Stimulated activated CD8-positive, alpha-beta memory T cell treated with anti-CD3 and anti-CD28 coated beads, Interleukin-15, amount 100 ng/mL, for 1 hour (primary cell): ENCODE measurements around the gene KRTAP4-12.
"Not testable (repeated sequence)": the region's sequence is repeated elsewhere in the genome, so short reads cannot be mapped to it uniquely, and the experiment has no call there.

ENCODE experiments used
- DNase-seq: peaks from one replicate; pipeline ENCODE4 v3.0.0-alpha.2; 2020; ENCODE audit warnings: low read depth

The KRTAP4-12 gene

DNA sequence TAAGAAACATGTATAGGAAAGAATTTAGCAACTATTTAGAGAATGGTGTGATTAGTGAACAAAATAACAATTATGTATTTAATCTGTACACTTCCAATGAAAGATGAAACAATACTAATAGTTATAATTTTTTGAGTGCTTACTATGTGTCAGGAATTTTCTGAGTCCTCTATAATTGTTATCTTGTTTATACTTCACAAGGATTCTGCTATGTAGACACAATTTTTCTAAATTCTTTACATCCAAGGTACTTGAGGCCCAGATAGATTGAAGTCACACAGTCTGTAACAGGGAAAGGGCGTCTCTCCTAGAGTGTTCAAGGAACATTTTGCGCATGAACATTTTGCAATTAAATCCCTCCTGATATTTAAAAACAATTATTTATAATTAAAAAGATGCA lies 1.1 kb upstream of the KRTAP4-12 start:
- DNase-seq = no peak

DNA sequence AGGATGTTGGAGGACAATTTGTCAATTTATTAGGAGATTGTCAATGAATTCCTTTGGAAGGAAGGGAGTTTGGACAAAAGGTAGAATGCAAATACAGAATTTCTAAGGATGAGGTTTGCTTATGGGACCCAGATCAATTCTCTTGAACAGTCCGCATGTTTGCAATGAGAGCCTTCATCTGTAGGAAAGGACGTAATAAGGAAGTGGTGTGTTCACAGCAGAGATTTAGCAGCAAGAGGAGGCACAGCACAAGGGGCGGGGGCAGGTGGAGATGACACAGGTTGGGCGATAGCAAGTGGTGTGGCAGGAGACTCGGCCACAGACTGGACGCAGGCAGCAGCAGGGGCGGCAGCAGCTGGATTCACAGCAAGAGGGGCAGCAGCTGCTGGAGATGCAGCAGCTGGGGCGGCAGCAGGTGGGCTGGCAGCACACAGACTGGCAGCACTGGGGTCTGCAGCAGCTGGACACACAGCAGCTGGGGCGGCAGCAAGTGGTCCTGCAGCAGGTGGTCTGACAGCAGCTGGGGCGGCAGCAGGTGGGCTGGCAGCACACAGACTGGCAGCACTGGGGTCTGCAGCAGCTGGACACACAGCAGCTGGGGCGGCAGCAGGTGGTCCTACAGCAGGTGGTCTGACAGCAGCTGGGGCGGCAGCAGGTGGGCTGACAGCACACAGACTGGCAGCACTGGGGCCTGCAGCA lies 541 bp downstream of the KRTAP4-12 start:
- not testable (repeated sequence) for DNase-seq

GRCh38 chr17:41121742-41122141 lies 2.2 kb downstream of the KRTAP4-12 start:
- no peak for DNase-seq

GRCh38 chr17:41119696-41120690 lies 4.0 kb downstream of the KRTAP4-12 start:
- not testable (repeated sequence) for DNase-seq

DNA sequence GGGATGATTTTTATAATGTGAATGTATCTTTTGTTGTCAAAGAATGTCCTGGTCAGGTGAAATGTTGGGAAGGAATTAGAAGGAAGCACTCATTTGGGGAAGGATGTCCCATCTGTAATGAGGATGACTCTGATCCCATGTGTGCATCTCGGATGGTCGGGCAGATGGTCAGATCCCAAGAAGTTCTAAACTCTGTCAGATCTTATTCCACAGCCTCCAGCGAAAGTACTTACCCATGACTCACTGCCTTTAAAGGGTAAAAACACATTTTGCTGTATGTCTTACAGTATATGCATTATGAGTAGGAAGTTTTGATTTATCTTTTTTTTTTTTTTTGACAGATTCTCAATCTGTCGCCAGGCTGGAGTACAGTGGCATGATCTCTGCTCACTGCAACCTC lies 5.3 kb downstream of the KRTAP4-12 start:
- DNase-seq = no peak

DNA sequence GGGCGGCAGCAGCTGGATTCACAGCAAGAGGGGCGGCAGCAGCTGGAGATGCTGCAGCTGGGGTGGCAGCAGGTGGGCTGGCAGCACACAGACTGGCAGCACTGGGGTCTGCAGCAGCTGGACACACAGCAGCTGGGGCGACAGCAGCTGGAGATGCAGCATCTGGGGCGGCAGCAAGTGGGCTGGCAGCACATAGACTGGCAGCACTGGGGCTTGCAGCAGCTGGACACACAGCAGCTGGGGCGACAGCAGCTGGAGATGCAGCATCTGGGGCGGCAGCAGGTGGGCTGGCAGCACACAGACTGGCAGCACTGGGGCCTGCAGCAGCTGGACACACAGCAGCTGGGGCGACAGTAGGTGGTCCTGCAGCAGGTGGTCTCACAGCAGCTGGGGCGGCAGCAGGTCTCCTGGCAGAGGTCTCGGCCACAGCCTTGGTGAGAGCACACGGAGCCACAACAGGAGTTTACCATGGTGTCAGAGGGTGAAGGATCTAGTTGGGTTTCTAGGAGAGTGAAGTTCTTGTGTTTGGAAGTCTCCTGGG lies 6.1 kb downstream of the KRTAP4-12 start, which contains the start of gene KRTAP4-11:
KRTAP4-11 (minus strand) TSS at position 528 of the 541 bp plus-strand sequence; CDS start at position 470, 58 bp downstream.
- not testable (repeated sequence) for DNase-seq

DNA sequence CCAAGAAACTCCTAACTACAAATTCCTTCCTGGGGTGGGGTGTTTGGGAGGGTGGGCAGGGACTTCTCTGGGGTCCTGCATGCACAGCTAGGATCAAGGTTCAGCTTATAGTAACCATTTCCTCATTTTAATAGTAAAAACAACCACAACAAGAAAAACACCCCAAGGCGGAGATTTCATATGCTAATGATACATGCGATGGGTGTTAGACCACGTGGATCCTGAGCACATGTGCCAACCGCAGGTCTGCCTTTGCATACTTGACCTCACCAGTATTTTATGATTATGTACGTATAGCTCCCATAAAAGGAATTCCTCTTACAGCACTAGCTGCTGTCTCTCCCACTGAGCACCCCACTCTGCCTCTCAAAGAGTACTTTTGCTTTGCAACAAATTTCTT lies 7.7 kb downstream of the KRTAP4-12 start:
- no peak for DNase-seq

DNA sequence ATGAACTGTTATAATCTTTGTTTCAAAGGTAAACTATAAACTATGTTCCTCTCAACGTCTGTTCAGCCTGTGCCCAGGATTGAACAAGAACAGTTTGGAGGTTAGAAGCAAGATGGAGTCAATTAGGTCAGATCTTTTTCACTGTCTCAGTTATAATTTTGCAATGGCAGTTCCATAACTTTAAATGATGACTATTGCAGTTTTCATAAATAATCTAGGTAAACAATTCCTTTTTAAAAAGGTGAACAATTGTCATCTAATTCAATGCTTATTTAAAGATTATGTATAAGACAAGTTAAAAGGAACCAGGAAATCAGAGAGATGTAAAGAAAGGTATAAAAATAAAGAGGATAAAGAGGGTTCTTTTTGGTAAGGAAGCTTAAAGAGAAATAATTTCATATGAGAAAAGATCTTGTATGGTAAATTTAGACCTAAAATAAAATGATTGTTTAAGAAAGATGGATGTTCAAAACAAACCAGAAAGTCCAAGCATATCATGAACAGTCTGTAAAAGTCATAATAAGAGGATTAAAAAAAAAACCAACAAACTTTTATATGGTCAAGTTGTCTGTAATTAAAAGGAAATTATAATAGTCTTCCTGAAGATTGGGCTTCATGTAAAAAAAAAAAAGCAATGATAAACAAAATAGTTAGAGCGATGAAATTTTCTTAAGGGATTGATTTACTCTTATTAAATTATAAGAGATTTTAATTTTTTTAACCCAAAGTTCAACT lies 12.7 kb downstream of the KRTAP4-12 start:
- DNase-seq = no peak

DNA sequence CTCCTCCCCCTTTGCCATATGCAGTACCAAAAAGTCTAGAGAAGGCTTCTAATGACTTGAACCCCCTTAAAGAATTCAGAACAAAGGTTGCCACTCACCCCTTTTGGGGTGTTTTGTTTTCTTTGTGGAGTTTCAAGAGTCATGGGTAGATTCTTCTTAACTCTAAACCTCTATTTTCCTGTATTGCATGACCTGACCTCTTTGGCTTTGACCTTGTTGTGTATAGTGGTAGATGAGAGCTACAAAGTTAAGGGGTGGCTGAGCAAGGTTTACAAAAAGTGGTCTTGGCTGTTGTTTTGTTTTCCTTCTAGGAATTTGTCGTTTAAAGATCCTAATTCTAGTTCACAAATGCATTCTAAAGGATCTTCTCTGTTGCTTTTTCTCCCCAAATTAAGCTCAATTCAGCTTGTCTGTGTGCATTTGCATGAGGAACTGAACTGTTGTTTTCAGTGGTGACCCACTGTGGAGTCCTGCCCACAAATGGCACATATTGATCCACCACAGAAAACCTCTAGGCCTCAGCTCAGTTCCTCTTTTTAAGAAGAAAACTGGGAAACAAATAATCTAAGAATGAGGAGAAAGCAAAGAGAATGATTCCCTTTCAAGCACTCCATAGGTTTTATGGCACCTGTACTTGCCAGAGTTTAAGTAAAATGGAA lies 15.1 kb downstream of the KRTAP4-12 start:
- DNase-seq = not testable (repeated sequence)

- DNase-seq = no peak
These were observed 16.0 kb downstream of the KRTAP4-12 start for GRCh38 chr17:41107941-41108450.

DNA sequence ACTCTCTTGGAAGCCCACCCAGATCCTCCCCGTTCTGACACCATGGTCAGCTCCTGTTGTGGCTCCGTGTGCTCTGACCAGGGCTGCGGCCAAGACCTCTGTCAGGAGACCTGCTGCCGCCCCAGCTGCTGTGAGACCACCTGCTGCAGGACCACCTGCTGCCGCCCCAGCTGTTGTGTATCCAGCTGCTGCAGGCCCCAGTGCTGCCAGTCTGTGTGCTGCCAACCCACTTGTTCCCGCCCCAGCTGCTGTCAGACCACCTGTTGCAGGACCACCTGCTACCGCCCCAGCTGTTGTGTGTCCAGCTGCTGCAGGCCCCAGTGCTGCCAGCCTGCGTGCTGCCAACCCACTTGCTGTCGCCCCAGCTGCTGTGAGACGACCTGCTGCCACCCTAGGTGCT lies 18.6 kb downstream of the KRTAP4-12 start, which contains the start of gene KRTAP4-9:
KRTAP4-9 (plus strand) TSS at position 43 of the 400 bp plus-strand sequence; CDS start at position 43, 0 bp downstream.
- DNase-seq = not testable (repeated sequence)

DNA sequence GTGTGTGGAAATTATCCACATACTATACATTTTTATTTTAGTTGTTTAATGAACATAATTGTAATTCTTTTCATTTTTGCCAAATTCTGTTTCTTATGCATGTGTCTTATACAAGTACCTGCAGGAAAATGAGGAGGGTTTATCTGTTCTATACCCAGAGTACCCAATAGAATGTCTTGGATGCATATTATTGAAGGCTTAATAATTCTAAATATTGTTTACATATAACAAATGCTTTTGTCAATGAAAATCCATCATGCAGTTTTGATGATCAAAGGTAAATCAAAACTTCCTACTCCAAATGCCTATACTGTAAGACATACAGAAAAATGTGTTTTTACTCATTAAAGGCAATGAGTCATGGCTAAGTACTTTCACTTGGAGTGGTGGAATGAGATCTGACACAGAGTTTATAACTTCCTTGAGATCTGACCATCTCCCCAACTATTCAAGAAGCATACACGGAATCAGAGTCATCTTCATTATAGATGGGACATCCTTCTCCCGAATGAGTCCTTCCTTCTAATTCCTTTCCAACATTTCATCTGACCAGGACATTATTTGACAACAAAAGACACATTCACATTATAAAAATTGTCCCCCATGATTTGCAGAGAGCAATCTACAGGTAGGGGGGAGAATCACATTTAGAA lies 19.5 kb downstream of the KRTAP4-12 start:
- not testable (repeated sequence) for DNase-seq

DNA sequence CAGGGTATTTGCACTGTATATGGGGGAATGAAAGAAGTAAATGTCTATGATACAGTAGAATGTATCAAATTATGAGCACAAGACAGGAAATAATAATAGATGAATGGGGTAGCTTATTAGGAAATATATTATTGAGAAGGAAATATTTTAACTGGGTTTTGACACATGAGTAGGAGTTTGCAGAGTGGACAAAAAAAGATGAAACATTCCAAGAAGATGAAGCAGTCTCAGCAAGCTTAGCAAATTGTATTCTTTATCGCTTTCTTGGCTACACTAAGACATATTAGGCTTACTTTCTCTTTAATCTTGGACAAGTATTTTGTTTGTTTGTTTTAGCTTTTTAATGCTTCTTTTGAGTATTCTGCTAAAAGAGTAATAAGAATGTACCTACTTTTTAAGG lies 20.1 kb downstream of the KRTAP4-12 start:
- DNase-seq = no peak

DNA sequence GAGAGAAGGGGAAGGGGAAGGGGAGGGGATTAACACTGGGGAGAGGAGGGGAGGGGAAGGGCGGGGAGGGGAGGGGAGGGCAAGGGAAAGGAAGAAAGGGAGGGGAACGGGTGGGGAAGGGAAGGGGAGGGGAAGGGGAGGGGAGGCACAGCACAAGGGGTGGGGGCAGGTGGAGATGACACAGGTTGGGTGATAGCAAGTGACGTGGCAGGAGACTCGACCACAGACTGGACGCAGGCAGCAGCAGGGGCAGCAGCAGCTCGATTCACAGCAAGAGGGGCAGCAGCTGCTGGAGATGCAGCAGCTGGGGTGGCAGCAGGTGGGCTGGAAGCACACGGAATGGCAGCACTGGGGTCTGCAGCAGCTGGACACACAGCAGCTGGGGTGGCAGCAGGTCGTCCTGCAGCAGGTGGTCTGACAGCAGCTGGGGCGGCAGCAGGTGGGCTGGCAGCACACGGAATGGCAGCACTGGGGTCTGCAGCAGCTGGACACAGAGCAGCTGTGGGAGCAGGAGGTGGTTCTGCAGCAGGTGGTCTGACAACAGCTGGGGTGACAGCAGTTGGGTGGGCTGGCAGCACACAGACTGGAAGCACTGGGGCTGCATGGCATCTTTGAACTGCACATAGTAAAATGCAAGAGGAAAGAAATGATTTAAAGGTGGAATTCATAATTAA lies 22.3 kb downstream of the KRTAP4-12 start, which contains the start of gene KRTAP4-16:
KRTAP4-16 (minus strand) TSS at position 624 of the 674 bp plus-strand sequence; CDS start at position 624, 0 bp downstream.
- no peak for DNase-seq

DNA sequence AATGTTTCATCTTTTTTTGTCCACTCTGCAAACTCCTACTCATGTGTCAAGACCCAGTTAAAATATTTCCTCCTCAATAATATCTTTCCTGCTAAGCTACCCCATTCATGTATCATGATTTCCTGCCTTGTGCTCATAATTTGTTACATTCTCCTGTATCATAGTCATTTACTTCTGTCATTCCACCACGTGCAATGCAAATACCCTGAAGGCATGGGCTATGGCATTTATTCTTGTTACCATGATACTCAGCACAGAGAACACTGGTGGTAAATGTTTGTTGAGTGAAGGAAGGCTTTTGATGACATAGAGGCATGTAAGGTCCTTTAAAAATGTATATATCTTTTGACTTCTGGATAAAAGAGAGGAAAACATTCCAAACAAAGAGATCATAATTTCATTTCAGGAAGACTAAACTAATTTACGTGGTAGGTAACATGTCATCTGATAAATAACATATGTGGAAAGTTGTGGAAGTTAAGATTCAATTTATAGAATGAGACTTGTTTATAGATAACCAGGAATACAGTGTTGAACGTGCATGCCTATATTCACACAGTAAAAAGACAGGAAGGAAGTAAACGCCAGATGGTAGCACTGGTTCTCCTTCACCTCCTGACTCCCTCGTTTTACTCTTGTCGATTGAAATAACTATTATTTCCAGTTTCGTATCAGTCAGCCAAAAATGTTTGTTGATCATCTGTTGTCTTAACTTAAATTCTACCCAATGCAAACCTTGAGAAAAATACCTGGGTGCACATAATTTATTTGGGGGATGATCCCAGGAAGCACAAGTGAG lies 24.1 kb downstream of the KRTAP4-12 start:
- DNase-seq = not testable (repeated sequence)

DNA sequence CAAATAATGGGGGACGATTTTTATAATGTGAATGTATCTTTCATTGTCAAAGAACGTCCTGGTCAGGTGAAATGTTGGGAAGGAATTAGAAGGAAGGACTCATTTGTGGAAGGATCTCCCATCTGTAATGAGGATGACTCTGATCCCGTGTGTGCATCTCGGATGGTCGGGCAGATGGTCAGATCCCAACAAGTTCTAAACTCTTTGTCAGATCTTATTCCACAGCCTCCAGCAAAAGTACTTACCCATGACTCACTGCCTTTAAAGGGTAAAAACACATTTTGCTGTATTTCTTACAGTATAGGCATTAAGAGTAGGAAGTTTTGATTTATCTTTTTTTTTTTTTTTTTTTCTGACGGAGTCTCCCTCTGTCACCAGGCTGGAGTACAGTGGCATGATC lies 25.5 kb downstream of the KRTAP4-12 start:
- DNase-seq = no peak

DNA sequence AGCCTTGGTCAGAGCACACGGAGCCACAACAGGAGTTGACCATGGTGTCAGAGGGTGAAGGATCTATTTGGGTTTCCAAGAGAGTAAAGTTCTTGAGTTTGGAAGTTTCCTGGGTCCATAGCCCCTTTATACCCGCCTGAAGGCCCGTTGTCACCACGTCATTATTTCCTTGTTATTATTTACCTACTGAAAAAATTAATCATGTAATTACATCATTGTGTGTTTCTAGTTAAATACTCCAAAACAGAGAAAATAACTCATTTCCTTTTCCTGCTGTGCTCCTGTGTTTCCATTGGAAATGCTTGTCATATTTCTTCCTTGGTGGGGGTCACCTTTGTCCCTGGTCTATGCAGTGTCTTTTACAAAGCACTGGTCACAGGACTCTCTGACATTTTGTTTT lies 25.9 kb downstream of the KRTAP4-12 start, which contains the start of gene KRTAP4-8:
KRTAP4-8 (minus strand) TSS at position 101 of the 400 bp plus-strand sequence; CDS start at position 43, 58 bp downstream.
- no peak for DNase-seq

GRCh38 chr17:41096055-41096454 lies 27.9 kb downstream of the KRTAP4-12 start:
- DNase-seq = no peak
